Right cardiac atrium (tissue), 5 donors: ENCODE measurements around the gene PARP1. TPM values are rescaled to one million over a fixed set of nuclear protein-coding genes. Genes with fewer than 3 reads are reported as not detected.

ENCODE experiments used
- ATAC-seq, 2 donors: fragments of 200-7000 bp; cut with Tn5 transposase; one replicate each; pipeline versions ENCODE4 v1.8.0 to v1.9.1; 2020; ENCODE audit warnings: moderate library complexity in 2 of 2, mild to moderate bottlenecking in 1 of 2
- DNase-seq, 3 donors: peaks; one replicate each; pipeline ENCODE4 v3.0.0-alpha.2; 2020
- H3K27ac ChIP-seq: one replicate; pipeline ENCODE4 v1.5.1; 2013; ENCODE audit warnings: mild to moderate bottlenecking, low read length, control low read depth, moderate library complexity
- H3K27me3 ChIP-seq: one replicate; pipeline ENCODE4 v1.6.1; 2013; ENCODE audit not compliant: control insufficient read depth, insufficient read depth
- H3K4me1 ChIP-seq: one replicate; pipeline ENCODE4 v1.6.1; 2013; ENCODE audit warnings: low read length; ENCODE audit not compliant: control insufficient read depth, insufficient read depth
- H3K4me3 ChIP-seq: one replicate; pipeline ENCODE4 v1.5.1; 2013; ENCODE audit warnings: low read length, control low read depth
- H3K9me3 ChIP-seq: one replicate; pipeline ENCODE4 v1.6.1; 2013; ENCODE audit warnings: low read length; ENCODE audit not compliant: control insufficient read depth
- WGBS: extraction: QIAGEN DNeasy Blood & Tissue Kit; methylation state at CpG from one replicate; pipeline ENCODE4 v1.1.7; 2013; 5-methylcytosine and 5-hydroxymethylcytosine counted together
- intact Hi-C, 4 donors: fragments of 100-400 bp; cut with DNase I; formaldehyde crosslinking; loops; one replicate each; pipeline versions ENCODE4 v1.11.0 to v1.14.0; 2022 to 2023
- polyA plus RNA-seq: library from polyadenylated mRNA; stranded (reverse); fragments of 200-250 nt; gene quantifications from one replicate; pipeline ENCODE4 v1.2.3, GENCODE V29; 2013
- total RNA-seq, 4 donors: library from RNA; stranded (reverse); fragmentation: NEBNext Ultra II Directional; extraction: Animal tissue kit (Norgen Biotek cat#: 25700); gene quantifications; one replicate each; pipeline ENCODE4 v1.2.1, GENCODE V29; 2021
- donor health status: healthy with polysubstance abuse.
- donor health status: DM: no; HTN: yes; CAD: no.
- donor health status: DM: no; HTN: no; CAD: no.
- donor health status: DM: no; HTN: yes; CAD: no; lungs with severe emphysema.
- donor health status: DM: yes; HTN: yes; CAD: no.

PARP1 gene
- total and polyA plus RNA-seq, 5 donors: 34.2 to 61.6 (median 54.0) TPM

GRCh38 chr1:226320930-226321329 is 87.0 kb downstream of the PARP1 start:
- 92% methylated on average over 10 of the region's 10 CpGs for WGBS
- no peak overlapping the region for H3K4me3 ChIP-seq
- intact Hi-C loops: no loop called here
- no peak overlapping the region for H3K27ac ChIP-seq
- no peaks in the 10 kb centered on the region for H3K9me3 ChIP-seq
- H3K4me1 ChIP-seq: no peaks in the 10 kb centered on the region
- no peak for ATAC-seq
- no peak for DNase-seq
- H3K27me3 ChIP-seq: no peaks in the 10 kb centered on the region

- Histone ChIP-seq H3K4me3 (no peak overlapping the region), H3K27me3 (no peaks in the 10 kb centered on the region), H3K9me3 (no peaks in the 10 kb centered on the region), H3K27ac (no peak overlapping the region), H3K4me1 (no peaks in the 10 kb centered on the region)
- intact Hi-C loops: no loop called here
- WGBS: 94% methylated on average over 5 of the region's 5 CpGs
- ATAC-seq (no peak), DNase-seq (no peak)
Observed at GRCh38 chr1:226318471-226318870, 89.4 kb downstream of the PARP1 start.

DNA sequence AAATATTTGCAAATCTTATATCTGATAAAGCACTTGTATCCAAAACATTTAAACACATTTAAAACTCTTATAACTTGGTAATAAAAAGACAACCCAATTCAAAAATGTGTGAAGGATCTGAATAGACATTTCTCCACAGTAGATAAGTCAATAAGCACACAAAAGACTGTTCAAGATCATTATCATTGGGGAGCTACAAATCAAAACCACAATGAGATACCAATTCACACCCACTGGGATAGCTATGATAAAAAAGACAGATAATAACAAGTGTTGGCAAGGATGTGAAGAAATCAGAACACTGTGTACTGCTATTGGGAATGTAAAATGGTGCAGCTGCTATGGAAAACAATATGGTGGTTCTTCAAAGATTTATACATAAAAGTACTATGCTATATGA is 93.8 kb downstream of the PARP1 start:
- no peaks in the 10 kb centered on the region for H3K4me1 ChIP-seq
- no peak for ATAC-seq
- no peak overlapping the region for H3K4me3 ChIP-seq
- H3K27ac ChIP-seq: no peak overlapping the region
- intact Hi-C loops: no loop called here
- no peaks in the 10 kb centered on the region for H3K9me3 ChIP-seq
- no peak for DNase-seq
- H3K27me3 ChIP-seq: no peaks in the 10 kb centered on the region

GRCh38 chr1:226312065-226312464 is 95.8 kb downstream of the PARP1 start:
- no peaks in the 10 kb centered on the region for H3K9me3 ChIP-seq
- no peaks in the 10 kb centered on the region for H3K4me1 ChIP-seq
- ATAC-seq (no peak), DNase-seq (no peak)
- no peaks in the 10 kb centered on the region for H3K27me3 ChIP-seq
- WGBS: 95% methylated on average over 2 of the region's 2 CpGs
- no peak overlapping the region for H3K27ac ChIP-seq
- intact Hi-C loops: no loop called here
- H3K4me3 ChIP-seq: no peak overlapping the region

GRCh38 chr1:226311376-226311775 is 96.5 kb downstream of the PARP1 start:
- ATAC-seq (no peak), DNase-seq (no peak)
- 96% methylated on average over 7 of the region's 7 CpGs for WGBS
- intact Hi-C loops: no loop called here
- Histone ChIP-seq H3K9me3 (no peaks in the 10 kb centered on the region), H3K27me3 (no peaks in the 10 kb centered on the region), H3K4me1 (no peaks in the 10 kb centered on the region), H3K4me3 (no peak overlapping the region), H3K27ac (no peak overlapping the region)

Other genes starting within 250 kb of the PARP1 start
- 10 to 100 TPM; 24.0 to 38.4 (median 28.8) TPM for gene ACBD3, start 221.4 kb downstream of the PARP1 start, total RNA-seq
- 9.5 TPM for gene ACBD3, start 221.4 kb downstream of the PARP1 start, polyA plus RNA-seq
- not detected for gene MIXL1, start 184.4 kb downstream of the PARP1 start, total RNA-seq
- not detected for gene MIXL1, start 184.4 kb downstream of the PARP1 start, polyA plus RNA-seq
- 1 to 10 TPM; 5.0 to 9.9 (median 7.4) TPM for gene LIN9, start 98.9 kb downstream of the PARP1 start, total RNA-seq
- 6.7 TPM for gene LIN9, start 98.9 kb downstream of the PARP1 start, polyA plus RNA-seq
- 1 to 10 TPM in 2 of 4 donors, under 1 TPM in 2; 0.47 to 1.2 (median 0.86) TPM for gene STUM, start 140.7 kb upstream of the PARP1 start, total RNA-seq
- gene STUM, start 140.7 kb upstream of the PARP1 start, polyA plus RNA-seq: 0.70 TPM